H1 (cell line): ENCODE results near the gene NPBWR2. TPM values are rescaled to one million over a fixed set of nuclear protein-coding genes. Genes with fewer than 3 reads are reported as not detected.

ENCODE experiments used
- CTCF ChIA-PET: fragments of 300-600 bp; sonication (Branson Sonifier 250); formaldehyde crosslinking; loops from one replicate; lab custom pipeline; 2021; ENCODE audit not compliant: partially characterized antibody; lab: Charles Lee
- POLR2A ChIA-PET: fragments of 300-600 bp; sonication (Branson Sonifier 250); formaldehyde crosslinking; loops from one replicate; lab custom pipeline; 2021; ENCODE audit warnings: inconsistent platforms; ENCODE audit not compliant: partially characterized antibody; lab: Charles Lee
- DNase-seq, 2 experiments: peaks; one replicate each; pipeline versions ENCODE4 v3.0.0 to v3.0.0-alpha.2; 2010 to 2022; ENCODE audit warnings: low spot score in 2 of 2, low read depth in 1 of 2, mixed read lengths in 1 of 2
- FAIRE-seq: peaks from 2 replicates; lab custom pipeline; 2011; peaks lifted over from hg19 to GRCh38; lab: Jason Lieb, UNC
- H2AFZ ChIP-seq: 2 replicates; pipeline ENCODE4 v1.8.1; 2012; ENCODE audit warnings: low read length, inconsistent platforms
- H2AK5ac ChIP-seq: 2 replicates; pipeline ENCODE4 v1.6.1; 2013; ENCODE audit warnings: low read depth, low read length
- H2BK120ac ChIP-seq: replicated peaks from 2 replicates; pipeline ENCODE3; 2013; ENCODE audit warnings: low read depth, low read length, inconsistent platforms
- H2BK12ac ChIP-seq: 2 replicates; pipeline ENCODE4 v1.6.1; 2013; ENCODE audit warnings: low read depth, low read length
- H2BK15ac ChIP-seq: 2 replicates; pipeline ENCODE4 v1.6.1; 2013; ENCODE audit warnings: low read length
- H2BK20ac ChIP-seq: 2 replicates; pipeline ENCODE4 v1.6.1; 2013; ENCODE audit warnings: low read length
- H2BK5ac ChIP-seq: 2 replicates; pipeline ENCODE4 v1.6.1; 2013; ENCODE audit warnings: low read depth, low read length
- H3K14ac ChIP-seq: 2 replicates; pipeline ENCODE4 v1.6.1; 2013; ENCODE audit warnings: inconsistent platforms; ENCODE audit not compliant: insufficient read length
- H3K18ac ChIP-seq: 2 replicates; pipeline ENCODE4 v1.6.1; 2013; ENCODE audit warnings: low read length; ENCODE audit errors: extremely low read depth
- H3K23ac ChIP-seq: 2 replicates; pipeline ENCODE4 v1.6.1; 2013; ENCODE audit warnings: inconsistent platforms; ENCODE audit not compliant: insufficient read length
- H3K23me2 ChIP-seq: 2 replicates; pipeline ENCODE4 v1.6.1; 2013; ENCODE audit warnings: low read depth, low read length
- H3K27ac ChIP-seq: 2 replicates; pipeline ENCODE4 v1.6.1; 2011; ENCODE audit warnings: low read depth, low read length, inconsistent platforms
- H3K27me3 ChIP-seq, 4 experiments: replicated peaks in 1 of 4; 1 replicate in 1 of 4; 2 replicates in 3 of 4; pipeline versions ENCODE4 v1.6.1 to v1.8.1; 2011 to 2013; ENCODE audit warnings: low read length in 3 of 4, mild to moderate bottlenecking in 3 of 4, inconsistent platforms in 2 of 4, mixed read lengths in 2 of 4, moderate library complexity in 1 of 4; ENCODE audit not compliant: control insufficient read depth in 3 of 4, insufficient read depth in 3 of 4; ENCODE audit errors: extremely low read depth in 1 of 4
- H3K36me3 ChIP-seq, 4 experiments: 2 replicates each; pipeline versions ENCODE4 v1.6.1 to v1.8.1; 2011 to 2013; ENCODE audit warnings: mild to moderate bottlenecking in 4 of 4, low read length in 3 of 4, moderate library complexity in 2 of 4, control low read depth in 1 of 4, inconsistent platforms in 1 of 4; ENCODE audit not compliant: insufficient read depth in 4 of 4, control insufficient read depth in 2 of 4
- H3K4ac ChIP-seq: replicated peaks from 2 replicates; pipeline ENCODE3; 2013; ENCODE audit warnings: low read length, low read depth, mixed read lengths, inconsistent platforms; ENCODE audit not compliant: insufficient read length
- H3K4me1 ChIP-seq, 4 experiments: replicated peaks in 1 of 4; 1 replicate in 1 of 4; 2 replicates in 3 of 4; pipeline versions ENCODE4 v1.6.1 to v1.8.1; 2011 to 2013; ENCODE audit warnings: low read length in 3 of 4, inconsistent platforms in 2 of 4, mixed read lengths in 1 of 4; ENCODE audit not compliant: insufficient read depth in 4 of 4, control insufficient read depth in 3 of 4
- H3K4me2 ChIP-seq, 2 experiments: 2 replicates each; pipeline versions ENCODE4 v1.6.1 to v1.8.1; 2011 to 2013; ENCODE audit warnings: low read depth in 2 of 2, low read length in 2 of 2, control low read depth in 1 of 2, inconsistent platforms in 1 of 2, mild to moderate bottlenecking in 1 of 2; ENCODE audit not compliant: insufficient read depth in 1 of 2
- H3K4me3 ChIP-seq, 4 experiments: fragments of 200-600, 300-600 bp in 1 of 4; sonication (generic), shearing (Covaris generic), sonication (Bioruptor Twin) in 1 of 4; 2 replicates each; pipeline versions ENCODE4 v1.5.1 to v1.8.1; 2011 to 2016; ENCODE audit warnings: low read length in 4 of 4, low read depth in 3 of 4, control low read depth in 2 of 4, inconsistent platforms in 2 of 4, mild to moderate bottlenecking in 2 of 4, mixed read lengths in 1 of 4, moderate library complexity in 1 of 4; ENCODE audit not compliant: insufficient read depth in 2 of 4; ENCODE audit errors: extremely low read depth in 1 of 4
- H3K56ac ChIP-seq: replicated peaks from 2 replicates; pipeline ENCODE3; 2013; ENCODE audit warnings: low read depth, mild to moderate bottlenecking, mixed read lengths, low read length, inconsistent platforms; ENCODE audit not compliant: insufficient read length
- H3K79me1 ChIP-seq: 2 replicates; pipeline ENCODE4 v1.6.1; 2013; ENCODE audit warnings: low read depth, low read length, control low read depth
- H3K79me2 ChIP-seq, 2 experiments: 2 replicates each; pipeline versions ENCODE4 v1.6.1 to v1.8.1; 2012 to 2013; ENCODE audit warnings: low read length in 2 of 2, mild to moderate bottlenecking in 2 of 2, inconsistent platforms in 1 of 2; ENCODE audit not compliant: insufficient read depth in 2 of 2, control insufficient read depth in 1 of 2
- H3K9ac ChIP-seq, 4 experiments: replicated peaks in 1 of 4; 1 replicate in 1 of 4; 2 replicates in 3 of 4; pipeline versions ENCODE4 v1.6.1 to v1.8.1; 2011 to 2013; ENCODE audit warnings: low read depth in 3 of 4, low read length in 3 of 4, control low read depth in 2 of 4, mild to moderate bottlenecking in 2 of 4, moderate library complexity in 2 of 4, inconsistent platforms in 1 of 4; ENCODE audit errors: extremely low read depth in 1 of 4
- H3K9me3 ChIP-seq, 2 experiments: 2 replicates each; pipeline versions ENCODE4 v1.6.1 to v1.8.1; 2012 to 2013; ENCODE audit warnings: mild to moderate bottlenecking in 2 of 2, moderate library complexity in 2 of 2, control low read depth in 1 of 2, inconsistent platforms in 1 of 2, low read depth in 1 of 2, low read length in 1 of 2, mixed read lengths in 1 of 2; ENCODE audit not compliant: insufficient read depth in 2 of 2
- H4K20me1 ChIP-seq, 2 experiments: replicated peaks in 1 of 2; 2 replicates each; pipeline versions ENCODE3 to v1.8.1; 2011 to 2013; ENCODE audit warnings: inconsistent platforms in 2 of 2, low read length in 2 of 2, mild to moderate bottlenecking in 1 of 2; ENCODE audit not compliant: insufficient read depth in 2 of 2, control insufficient read depth in 1 of 2
- H4K5ac ChIP-seq: 2 replicates; pipeline ENCODE4 v1.6.1; 2013; ENCODE audit warnings: low read length, low read depth, mixed read lengths, inconsistent platforms; ENCODE audit not compliant: insufficient read length
- H4K8ac ChIP-seq: 2 replicates; pipeline ENCODE4 v1.8.0; 2013; ENCODE audit warnings: mild to moderate bottlenecking, moderate library complexity, low read length, inconsistent platforms; ENCODE audit not compliant: insufficient read depth; ENCODE audit errors: extremely low read depth
- H4K91ac ChIP-seq: replicated peaks from 2 replicates; pipeline ENCODE3; 2013; ENCODE audit warnings: low read length, mixed read lengths, inconsistent platforms; ENCODE audit not compliant: insufficient read length
- WGBS, 2 experiments: shearing (Covaris generic) in 1 of 2; methylation state at CpG; one replicate each; pipeline versions ENCODE4 v1.1.6 to v1.1.7; 2013 to 2015; ENCODE audit warnings: low lambda C conversion rate in 2 of 2, mixed read lengths in 2 of 2, inconsistent platforms in 1 of 2, low coverage in 1 of 2, missing lambda C conversion rate in 1 of 2; ENCODE audit not compliant: insufficient replicate concordance in 2 of 2, insufficient coverage in 1 of 2, insufficient read length in 1 of 2; ENCODE audit errors: extremely low coverage in 1 of 2, missing lambda C conversion rate in 1 of 2; 5-methylcytosine and 5-hydroxymethylcytosine counted together
- polyA plus RNA-seq, 7 experiments: library from polyadenylated mRNA; depleted of rRNA in 3 of 7; stranded (reverse) in 5 of 7; unstranded in 2 of 7; fragments of >200 nt in 5 of 7; fragments of 200-250 nt in 2 of 7; gene quantifications; 1 replicate in 5 of 7; 2 replicates in 1 of 7; 4 replicates in 1 of 7; pipeline versions ENCODE4 v1.2.1 to v1.2.3, GENCODE V29; 2011 to 2013; ENCODE audit warnings: missing spikeins in 2 of 7, mixed read lengths in 2 of 7
- total RNA-seq: library from RNA; stranded (reverse); fragmentation: NEBNext Ultra II Directional; extraction: Animal tissue kit (Norgen Biotek cat#: 25700); gene quantifications from 2 replicates; pipeline ENCODE4 v1.2.1, GENCODE V29; 2021

Gene NPBWR2
- total and polyA plus RNA-seq, 2 of the 8 experiments (the other 6 are each of a cell fraction or from before 2014, with no cell fraction given): not detected

GRCh38 chr20:64055893-64056638, 51.3 kb downstream of the NPBWR2 start:
- ChIA-PET CTCF (interaction anchor here (5.5 to 15.0 kb wide), 3 partner anchors 17 to 64 kb away, joined by 35 to 139 read pairs (median 68); partner anchors contain the start of genes LKAAEAR1, OPRL1 and RGS19), POLR2A (interaction anchor here (1.7 to 1.8 kb wide), 2 partner anchors 12 to 16 kb away, joined by 8 to 9 read pairs; no protein-coding TSS in a partner anchor)
- Histone ChIP-seq H3K56ac (no peak overlapping the region), H3K4me3 (no peak overlapping the region), H4K5ac (no peak overlapping the region), H4K8ac (no peak overlapping the region), H3K36me3 (no peaks in the 10 kb centered on the region), H2BK120ac (no peak overlapping the region), H3K14ac (no peak overlapping the region), H2AK5ac (no peak overlapping the region), H2BK20ac (no peak overlapping the region), H3K9me3 (no peaks in the 10 kb centered on the region), H3K4me2 (no peak overlapping the region), H3K27ac (no peak overlapping the region), H2AFZ (no peak overlapping the region), H3K4me1 (peaks cover 0 to 18% (median 13%) of the 10 kb centered on the region in 4 experiments; a peak in 6 of 7 replicates), H3K27me3 (peaks cover 0 to 14% (median 6%) of the 10 kb centered on the region in 4 experiments; a peak in 3 of 7 replicates), H3K23ac (no peak overlapping the region), H2BK15ac (no peak overlapping the region), H3K4ac (no peak overlapping the region), H3K23me2 (no peaks in the 10 kb centered on the region), H2BK5ac (no peak overlapping the region), H3K18ac (no peak overlapping the region), H3K79me1 (no peaks in the 10 kb centered on the region), H4K20me1 (no peaks in the 10 kb centered on the region), H4K91ac (no peak overlapping the region), H3K9ac (no peak overlapping the region), H2BK12ac (no peak overlapping the region), H3K79me2 (no peaks in the 10 kb centered on the region)
- DNase-seq (no peak), FAIRE-seq (no peak)
- WGBS, 2 experiments: 84% methylated on average over 20 of the region's 22 CpGs; no CpG with 5 or more reads in 1 of the 2 experiments
